HG02610 (cell line): ENCODE data around the gene ANKRD28.
"Not testable (repeated sequence)": the region's sequence is repeated elsewhere in the genome, so short reads cannot be mapped to it uniquely, and the experiment has no call there.

Source experiments
- ATAC-seq: cut with Tn5 transposase; IDR thresholded peaks from one replicate; pipeline ENCODE4 v1.9.1; 2021; ENCODE audit warnings: mild to moderate bottlenecking, moderate library complexity; ENCODE audit not compliant: unreplicated experiment

Gene ANKRD28

GRCh38 chr3:15797642-15798303, at the start of gene ANKRD28:
ANKRD28 (minus strand) TSS chr3:15797979; CDS start chr3:15796521, 1,458 bp downstream.
- peak; percentile 17 for ATAC-seq

- no peak for ATAC-seq
Measured at GRCh38 chr3:15847239-15847638, 49.5 kb upstream of the ANKRD28 start.

- ATAC-seq: no peak
Measured at GRCh38 chr3:15846606-15847005, 48.8 kb upstream of the ANKRD28 start.

- peak; percentile 73 for ATAC-seq
Measured at GRCh38 chr3:15845475-15845874, 47.7 kb upstream of the ANKRD28 start.

GRCh38 chr3:15844889-15845288, 47.1 kb upstream of the ANKRD28 start:
- no peak for ATAC-seq

GRCh38 chr3:15841091-15841973, 43.6 kb upstream of the ANKRD28 start:
- not testable (repeated sequence) for ATAC-seq

GRCh38 chr3:15839568-15839967, 41.8 kb upstream of the ANKRD28 start:
- ATAC-seq: no peak

GRCh38 chr3:15831927-15832326, 34.1 kb upstream of the ANKRD28 start:
- no peak for ATAC-seq

GRCh38 chr3:15825016-15825415, 27.2 kb upstream of the ANKRD28 start:
- no peak for ATAC-seq

- ATAC-seq: no peak
Measured at GRCh38 chr3:15823092-15823491, 25.3 kb upstream of the ANKRD28 start.

- no peak for ATAC-seq
Measured at GRCh38 chr3:15822281-15822680, 24.5 kb upstream of the ANKRD28 start.

- ATAC-seq: no peak
Measured at GRCh38 chr3:15820911-15821310, 23.1 kb upstream of the ANKRD28 start.

GRCh38 chr3:15819576-15819975, 21.8 kb upstream of the ANKRD28 start:
- ATAC-seq: no peak

- ATAC-seq: no peak
Measured at GRCh38 chr3:15819043-15819442, 21.3 kb upstream of the ANKRD28 start.

- no peak for ATAC-seq
Measured at GRCh38 chr3:15815696-15816095, 17.9 kb upstream of the ANKRD28 start.

GRCh38 chr3:15813079-15813478, 15.3 kb upstream of the ANKRD28 start:
- ATAC-seq: not testable (repeated sequence)

GRCh38 chr3:15812183-15812582, 14.4 kb upstream of the ANKRD28 start:
- ATAC-seq: no peak

- peak; percentile 55 for ATAC-seq
Measured at GRCh38 chr3:15810702-15811101, 12.9 kb upstream of the ANKRD28 start.

GRCh38 chr3:15809313-15809712, 11.5 kb upstream of the ANKRD28 start:
- ATAC-seq: no peak

GRCh38 chr3:15808679-15809310, 11.0 kb upstream of the ANKRD28 start:
- ATAC-seq: no peak

GRCh38 chr3:15805756-15806266, 8.0 kb upstream of the ANKRD28 start:
- ATAC-seq: peak; percentile 67
